Esophagus (tissue), 2 donors: ENCODE measurements around the gene ASTN1. TPM values are rescaled to one million over a fixed set of nuclear protein-coding genes. Genes with fewer than 3 reads are reported as not detected.

ENCODE experiments used
- H3K27ac ChIP-seq, 2 donors: one replicate each; pipeline ENCODE4 v1.5.1; 2013; ENCODE audit warnings: low read depth in 2 of 2, mild to moderate bottlenecking in 2 of 2, inconsistent platforms in 1 of 2, low read length in 1 of 2, moderate library complexity in 1 of 2
- H3K27me3 ChIP-seq, 2 donors: one replicate each; pipeline ENCODE4 v1.6.1; 2013; ENCODE audit warnings: low read length in 2 of 2, control low read depth in 1 of 2, mild to moderate bottlenecking in 1 of 2; ENCODE audit not compliant: insufficient read depth in 2 of 2, control insufficient read depth in 1 of 2
- H3K36me3 ChIP-seq, 2 donors: one replicate each; pipeline ENCODE4 v1.6.1; 2013; ENCODE audit warnings: low read length in 1 of 2; ENCODE audit not compliant: control insufficient read depth in 2 of 2, insufficient read depth in 2 of 2
- H3K4me1 ChIP-seq, 2 donors: one replicate each; pipeline ENCODE4 v1.6.1; 2013; ENCODE audit warnings: low read length in 1 of 2; ENCODE audit not compliant: control insufficient read depth in 2 of 2, insufficient read depth in 2 of 2
- H3K4me3 ChIP-seq, 2 donors: one replicate each; pipeline ENCODE4 v1.5.1; 2013; ENCODE audit warnings: low read length in 2 of 2, mild to moderate bottlenecking in 2 of 2, low read depth in 1 of 2, moderate library complexity in 1 of 2
- H3K9me3 ChIP-seq, 2 donors: one replicate each; pipeline ENCODE4 v1.6.1; 2013; ENCODE audit warnings: mild to moderate bottlenecking in 2 of 2, low read depth in 1 of 2, low read length in 1 of 2, moderate library complexity in 1 of 2; ENCODE audit not compliant: control insufficient read depth in 2 of 2, insufficient read depth in 1 of 2
- WGBS, 2 donors: extraction: QIAGEN DNeasy Blood & Tissue Kit; methylation state at CpG; one replicate each; pipeline ENCODE4 v1.1.7; 2013; 5-methylcytosine and 5-hydroxymethylcytosine counted together
- polyA plus RNA-seq, 2 donors: library from polyadenylated mRNA; stranded (reverse); fragments of 200-250 nt; gene quantifications; one replicate each; pipeline ENCODE4 v1.2.3, GENCODE V29; 2013
- donor health status: healthy with polysubstance abuse.
- donor health status: Bipolar disorder and iron deficiency.

ASTN1 gene
- polyA plus RNA-seq, 2 donors: 0.02 TPM; not detected in 1

DNA sequence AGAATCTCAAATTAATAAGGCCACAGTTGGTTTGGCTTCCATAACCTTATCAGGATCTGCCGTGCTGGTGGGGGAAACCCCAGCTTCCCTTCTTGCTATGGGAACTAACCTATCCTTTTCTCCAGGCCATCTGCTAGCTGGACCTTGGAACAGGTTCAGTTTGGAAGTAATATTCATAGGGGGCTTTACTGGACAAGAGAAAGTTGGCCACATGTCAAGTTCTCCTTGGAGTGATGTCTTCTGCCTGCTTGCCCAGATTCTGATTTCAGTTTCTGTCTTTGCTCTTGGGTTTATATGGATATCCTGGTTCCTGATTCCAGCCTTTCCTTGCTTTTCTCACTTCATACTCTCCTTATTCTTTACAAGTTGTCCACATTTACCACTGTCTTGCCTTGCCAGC, 279.6 kb downstream of the ASTN1 start:
- no peak overlapping the region for H3K27ac ChIP-seq

DNA sequence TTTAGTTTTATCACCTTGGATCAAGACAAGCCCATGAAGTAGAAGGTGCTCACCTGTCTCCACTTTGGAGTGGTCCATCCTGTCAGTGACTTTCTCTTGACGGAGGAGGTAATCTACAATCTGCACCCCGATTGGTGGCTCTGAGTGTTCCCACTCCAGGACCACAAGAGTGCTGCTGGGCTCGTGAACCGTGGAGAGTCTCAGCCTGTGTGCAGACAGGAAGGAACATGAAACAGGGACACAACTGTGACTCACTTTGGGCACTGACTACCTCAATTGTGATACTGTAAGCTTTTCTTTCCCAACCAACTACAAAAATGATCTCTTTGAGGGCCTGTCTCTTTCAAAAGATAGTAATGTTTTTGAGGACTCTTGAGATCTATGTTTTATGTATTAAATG, 280.2 kb downstream of the ASTN1 start:
- Histone ChIP-seq H3K27me3 (no peaks in the 10 kb centered on the region), H3K4me3 (no peak overlapping the region), H3K4me1 (no peaks in the 10 kb centered on the region), H3K36me3 (no peaks in the 10 kb centered on the region), H3K27ac (no peak overlapping the region), H3K9me3 (no peaks in the 10 kb centered on the region)
- WGBS, 2 donors: 59 to 70% methylated on average over 4 of the region's 4 CpGs

More for the DNA sequence above, 279.6 kb downstream of the ASTN1 start:
- H3K27me3 ChIP-seq: no peaks in the 10 kb centered on the region
- no peaks in the 10 kb centered on the region for H3K9me3 ChIP-seq
- WGBS, 2 donors: 63 to 88% methylated on average over 1 of the region's 1 CpG
- no peak overlapping the region for H3K4me3 ChIP-seq
- no peaks in the 10 kb centered on the region for H3K4me1 ChIP-seq
- no peaks in the 10 kb centered on the region for H3K36me3 ChIP-seq

DNA sequence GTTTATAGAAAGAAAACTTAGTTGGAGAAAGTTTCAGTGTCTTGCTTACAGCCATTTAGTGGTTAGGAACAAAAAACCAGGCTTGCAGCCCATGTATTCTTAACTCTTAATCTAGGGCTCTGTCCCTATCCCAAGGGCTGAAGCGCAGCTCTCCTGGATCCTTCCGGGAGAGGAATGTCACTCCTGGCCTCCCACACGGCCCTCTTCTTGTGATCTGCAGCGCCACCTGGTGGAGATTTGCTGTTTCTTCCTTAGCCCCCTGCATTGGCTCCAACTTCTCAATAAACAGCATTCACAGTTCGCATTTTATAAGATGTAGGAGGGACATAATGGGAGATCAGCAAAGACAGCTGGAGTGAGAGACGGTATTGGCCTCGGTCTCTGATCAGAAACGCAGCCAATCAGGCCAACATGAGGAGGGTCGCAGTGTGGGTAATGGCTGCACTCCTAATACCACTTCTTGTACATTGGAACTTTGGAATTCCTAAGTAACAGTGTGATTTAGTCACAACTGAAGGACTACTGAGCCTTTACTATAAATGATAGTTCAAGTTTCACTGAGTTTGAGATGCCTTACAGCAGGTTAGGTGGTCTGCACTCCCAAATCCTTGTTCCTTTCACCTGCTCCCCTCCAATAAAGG, 283.4 kb downstream of the ASTN1 start:
- WGBS, 2 donors: 12 to 20% methylated on average over 9 of the region's 9 CpGs

DNA sequence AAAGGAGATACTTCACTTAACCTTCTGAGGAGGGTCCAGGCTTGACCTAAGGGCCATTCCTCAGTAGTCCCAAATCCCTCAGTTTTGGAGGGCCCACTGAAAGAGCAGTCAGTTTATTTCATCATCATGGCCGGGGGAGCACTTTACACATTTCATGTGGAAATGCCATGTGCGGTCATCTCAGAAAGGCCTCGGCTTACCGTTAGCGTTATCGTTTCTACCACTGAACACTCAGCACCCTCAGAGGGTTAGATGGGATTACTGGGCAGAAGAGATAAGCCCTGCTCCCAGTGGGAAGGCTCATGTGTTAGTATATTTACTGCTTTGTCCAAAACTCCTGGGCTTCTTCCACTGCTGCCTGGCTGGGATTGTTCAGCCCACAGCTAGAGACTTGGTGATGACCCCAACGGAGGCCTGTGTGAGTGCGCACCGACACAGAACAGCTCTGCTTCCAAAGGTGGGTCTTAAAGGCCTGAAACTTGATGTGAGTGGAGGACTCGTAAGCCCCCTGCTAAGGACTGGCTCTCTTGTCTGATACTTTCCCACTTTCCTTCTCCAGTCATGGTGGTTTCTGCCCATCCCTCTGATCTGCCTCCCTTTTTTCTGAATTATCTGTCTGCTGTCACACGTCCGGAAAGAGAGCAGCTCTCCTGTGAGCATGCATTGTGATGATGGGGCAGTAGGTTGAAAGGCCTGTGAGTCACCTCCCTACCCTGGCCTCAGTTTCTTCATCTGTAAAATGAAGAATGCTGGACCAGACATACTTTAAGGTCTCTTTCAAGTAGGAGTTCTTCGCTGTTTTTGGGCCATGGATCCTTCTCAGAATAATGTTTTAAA, 284.5 kb downstream of the ASTN1 start:
- Histone ChIP-seq H3K27ac (no peak overlapping the region), H3K4me1 (no peaks in the 10 kb centered on the region), H3K9me3 (no peaks in the 10 kb centered on the region), H3K36me3 (no peaks in the 10 kb centered on the region), H3K4me3 (no peak overlapping the region), H3K27me3 (no peaks in the 10 kb centered on the region)
- WGBS, 2 donors: 93 to 95% methylated on average over 13 of the region's 13 CpGs

More for the DNA sequence above, 283.4 kb downstream of the ASTN1 start:
- H3K36me3 ChIP-seq: no peaks in the 10 kb centered on the region
- H3K4me3 ChIP-seq: no peak overlapping the region
- H3K9me3 ChIP-seq: no peaks in the 10 kb centered on the region
- H3K4me1 ChIP-seq: no peaks in the 10 kb centered on the region
- H3K27me3 ChIP-seq: no peaks in the 10 kb centered on the region
- no peak overlapping the region for H3K27ac ChIP-seq

DNA sequence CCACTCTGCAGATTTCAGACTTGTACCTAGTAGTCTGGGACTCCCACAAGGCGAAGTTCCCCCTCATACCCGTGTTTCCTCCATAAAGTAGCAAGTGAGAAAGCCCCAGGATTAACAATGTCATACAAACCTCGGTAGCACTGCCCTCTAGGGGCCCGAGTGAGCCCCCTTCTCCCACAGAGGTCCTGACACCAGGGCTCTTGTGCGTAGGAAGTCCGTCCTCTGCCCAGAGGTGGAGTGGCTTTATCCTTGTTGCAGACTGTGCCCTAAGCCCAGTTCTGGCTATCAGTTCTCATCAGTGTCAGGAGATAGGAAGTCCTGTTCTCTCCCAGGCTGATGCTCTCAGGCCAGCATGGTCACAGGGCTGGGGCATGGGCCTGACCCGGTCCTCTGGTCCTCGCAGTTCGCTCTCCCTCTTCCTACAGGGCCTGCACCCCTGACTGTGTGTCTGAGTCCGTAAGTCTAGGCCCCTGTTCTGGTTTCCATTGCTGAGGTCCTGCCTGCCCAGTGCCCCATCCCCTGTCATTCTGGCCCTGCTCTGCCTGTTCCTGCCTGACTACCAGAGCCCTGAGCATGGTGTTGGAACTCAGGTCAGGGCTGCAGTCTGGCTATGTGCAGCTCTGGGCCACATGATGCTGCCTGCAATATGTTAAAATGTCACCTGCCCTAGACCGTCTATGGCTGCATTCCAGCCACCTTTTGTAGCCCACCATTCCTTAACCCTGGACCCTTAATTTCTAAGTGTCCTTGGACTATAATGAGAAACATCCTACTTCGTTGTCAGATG, 285.6 kb downstream of the ASTN1 start:
- Histone ChIP-seq H3K9me3 (no peaks in the 10 kb centered on the region), H3K27ac (no peak overlapping the region), H3K4me1 (no peaks in the 10 kb centered on the region), H3K27me3 (no peaks in the 10 kb centered on the region), H3K36me3 (no peaks in the 10 kb centered on the region), H3K4me3 (no peak overlapping the region)
- 70 to 76% methylated on average over 12 of the region's 12 CpGs for WGBS, 2 donors

DNA sequence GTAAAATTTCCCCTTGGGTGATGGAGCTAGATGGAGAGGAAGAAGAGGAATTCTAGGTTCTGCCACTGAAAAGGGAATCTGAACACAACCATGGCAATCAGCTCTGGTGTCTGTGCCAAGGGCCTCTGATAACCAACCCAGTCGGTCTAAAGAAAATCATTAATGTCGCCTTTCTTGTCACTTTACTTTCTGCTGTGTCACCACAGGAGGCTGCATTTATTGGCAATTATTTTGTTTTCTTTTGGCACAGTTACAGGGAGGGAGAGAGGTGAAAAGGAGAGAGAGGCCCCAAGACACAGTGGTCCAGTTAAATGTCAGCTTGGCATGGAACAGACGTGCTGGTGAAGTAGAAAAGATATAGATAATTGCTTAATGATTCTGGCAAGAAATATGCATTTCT, 287.0 kb downstream of the ASTN1 start:
- no peaks in the 10 kb centered on the region for H3K27me3 ChIP-seq
- no peaks in the 10 kb centered on the region for H3K36me3 ChIP-seq
- 68 to 78% methylated on average over 3 of the region's 3 CpGs for WGBS, 2 donors
- H3K4me3 ChIP-seq: no peak overlapping the region
- H3K9me3 ChIP-seq: no peaks in the 10 kb centered on the region
- H3K27ac ChIP-seq: no peak overlapping the region
- H3K4me1 ChIP-seq: no peaks in the 10 kb centered on the region

DNA sequence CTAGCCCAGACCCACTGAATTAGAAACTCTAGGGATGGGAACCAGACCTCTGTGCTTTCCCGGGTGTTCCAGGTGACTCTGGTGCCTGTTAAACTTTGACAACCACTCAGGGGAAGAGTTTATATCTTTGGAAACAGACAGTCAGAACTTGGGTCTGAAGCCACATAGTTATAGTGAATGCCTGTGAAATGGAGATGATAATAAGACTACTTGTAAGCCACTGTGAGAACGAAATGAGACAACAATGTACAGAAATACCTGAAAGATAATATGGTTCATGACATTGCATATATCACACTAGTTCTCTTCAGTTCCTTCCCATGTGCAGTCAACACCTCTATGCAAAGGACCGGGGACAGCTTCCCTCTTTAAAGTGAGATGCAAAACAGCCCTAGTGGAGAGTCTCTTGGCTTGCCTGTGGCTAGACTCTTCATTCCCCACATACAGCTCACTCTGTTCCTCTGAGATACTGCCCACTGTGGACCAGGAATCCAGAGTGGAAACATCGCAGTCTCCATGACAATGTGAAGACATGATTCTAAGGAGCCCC, 287.5 kb downstream of the ASTN1 start:
- Histone ChIP-seq H3K4me3 (no peak overlapping the region), H3K4me1 (no peaks in the 10 kb centered on the region), H3K36me3 (no peaks in the 10 kb centered on the region), H3K27me3 (no peaks in the 10 kb centered on the region), H3K9me3 (no peaks in the 10 kb centered on the region), H3K27ac (no peak overlapping the region)
- WGBS, 2 donors: 83 to 86% methylated on average over 4 of the region's 4 CpGs

DNA sequence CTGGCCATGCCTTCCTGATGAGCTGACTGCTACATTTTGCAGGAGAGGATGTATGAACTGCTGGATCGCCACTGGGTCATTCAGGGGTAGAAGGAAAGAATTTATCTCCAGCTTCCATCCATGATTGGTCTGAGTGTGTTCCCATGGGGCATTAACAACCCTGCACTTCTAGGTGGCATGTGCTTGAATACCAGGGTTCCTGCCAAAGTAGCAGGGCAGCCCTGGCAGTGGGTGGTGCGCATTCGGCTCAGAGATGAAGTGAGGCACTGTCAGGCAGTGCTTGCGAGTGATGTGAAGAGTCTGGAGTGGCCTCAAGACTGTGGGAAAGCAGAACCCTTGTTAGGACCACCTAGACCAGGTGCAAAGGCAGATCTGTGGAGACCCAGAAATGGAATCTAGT, 294.9 kb downstream of the ASTN1 start:
- no peak overlapping the region for H3K27ac ChIP-seq
- H3K4me1 ChIP-seq: peaks cover 0 to 2% of the 10 kb centered on the region in 2 donors
- H3K4me3 ChIP-seq: no peak overlapping the region
- H3K27me3 ChIP-seq: no peaks in the 10 kb centered on the region
- 89 to 92% methylated on average over 4 of the region's 4 CpGs for whole genome bisulfite sequencing, 2 donors
- H3K9me3 ChIP-seq: peaks cover 0 to 3% of the 10 kb centered on the region in 2 donors
- no peaks in the 10 kb centered on the region for H3K36me3 ChIP-seq

DNA sequence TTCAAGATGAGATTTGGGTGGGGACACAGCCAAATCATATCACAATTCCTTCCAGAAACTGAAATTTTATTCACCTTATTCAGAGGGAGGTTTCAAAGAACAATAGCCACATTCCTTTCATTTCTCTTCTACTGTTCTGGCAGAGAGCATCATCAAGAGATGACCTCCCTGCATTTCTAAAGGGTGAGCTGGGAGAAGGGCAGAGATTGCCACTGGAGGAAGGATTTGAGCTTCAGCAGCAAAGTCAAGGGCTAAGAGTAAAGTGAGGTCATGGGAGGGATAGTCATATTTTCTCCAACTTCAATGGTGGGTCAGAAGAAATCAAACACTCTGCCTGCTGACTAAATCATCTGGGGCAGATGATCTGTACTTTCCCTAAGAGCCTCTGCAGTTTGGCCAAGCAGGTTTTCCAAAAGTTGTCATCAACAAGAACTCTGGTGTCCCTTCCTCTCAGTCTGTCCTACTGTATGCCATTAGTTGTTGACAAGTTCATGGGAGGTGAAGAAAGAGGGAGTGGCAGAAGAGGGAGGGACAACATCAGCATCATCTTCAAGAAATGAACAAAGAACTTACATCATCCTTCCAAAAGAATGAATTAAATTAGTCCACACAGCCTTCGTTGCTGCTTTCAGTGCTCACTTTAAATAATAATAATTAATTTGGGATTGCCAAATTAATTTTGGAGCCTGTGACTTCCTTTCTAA, 298.3 kb downstream of the ASTN1 start:
- Histone ChIP-seq H3K27me3 (no peaks in the 10 kb centered on the region), H3K4me1 (peaks cover 0 to 2% of the 10 kb centered on the region in 2 donors), H3K4me3 (no peak overlapping the region), H3K9me3 (peaks cover 0 to 3% of the 10 kb centered on the region in 2 donors), H3K36me3 (no peaks in the 10 kb centered on the region), H3K27ac (no peak overlapping the region)
- 77 to 81% methylated on average over 1 of the region's 1 CpG for WGBS, 2 donors
